SKM-1 treated with dmso at 0.1 percent for 144 hours (cell line): ENCODE measurements around the gene OR56A4.
"Not testable (repeated sequence)": the region's sequence is repeated elsewhere in the genome, so short reads cannot be mapped to it uniquely, and the experiment has no call there.

Source experiments
- DNase-seq: peaks from one replicate; lab custom pipeline; 2025; ENCODE audit not compliant: unreplicated experiment; lab: John Stamatoyannopoulos, UW

The OR56A4 gene

DNA sequence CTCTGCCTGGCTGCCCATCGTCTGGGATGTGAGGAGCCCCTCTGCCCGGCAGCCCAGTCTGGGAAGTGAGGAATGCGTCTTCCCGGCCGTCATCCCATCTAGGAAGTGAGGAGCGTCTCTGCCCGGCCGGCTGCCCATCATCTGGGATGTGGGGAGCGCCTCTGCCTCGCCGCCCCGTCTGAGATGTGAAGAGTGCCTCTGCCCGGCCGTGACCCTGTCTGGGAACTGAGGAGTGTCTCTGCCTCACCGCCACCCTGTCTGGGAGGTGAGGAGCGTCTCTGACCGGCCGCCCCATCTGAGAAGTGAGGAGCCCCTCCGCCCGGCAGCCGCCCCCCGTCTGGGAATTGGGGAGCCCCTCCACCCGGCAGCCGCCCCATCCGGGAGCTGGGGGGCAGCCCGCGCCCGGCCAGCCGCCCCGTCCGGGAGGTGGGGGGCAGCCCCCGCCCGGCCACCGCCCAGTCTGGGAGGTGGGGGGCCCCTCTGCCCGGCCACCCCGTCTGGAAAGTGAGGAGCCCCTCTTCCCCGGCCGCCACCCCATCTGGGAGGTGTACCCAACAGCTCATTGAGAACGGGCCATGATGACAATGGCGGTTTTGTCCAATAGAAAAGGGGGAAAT, 45.9 kb downstream of the OR56A4 start:
- not testable (repeated sequence) for DNase-seq

DNA sequence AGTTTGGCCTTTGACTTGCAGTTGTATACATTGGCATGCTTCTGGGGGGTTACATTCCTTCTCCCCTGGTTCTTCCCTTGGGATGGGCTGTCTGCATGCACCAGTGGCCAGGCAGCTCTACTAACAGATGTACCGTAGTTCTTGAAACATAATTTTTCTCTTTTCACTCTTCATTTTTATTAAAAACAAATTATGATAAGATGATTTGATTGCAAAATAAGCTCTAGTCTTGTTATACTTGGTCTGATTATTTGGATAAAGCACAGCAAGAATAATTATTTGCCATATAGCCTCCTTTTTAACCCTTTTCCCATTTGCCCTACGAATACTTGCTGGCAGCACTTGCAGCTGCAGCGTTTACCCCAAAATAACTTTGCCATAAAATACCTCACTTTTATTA, 51.2 kb downstream of the OR56A4 start:
- DNase-seq, result no peak
